Kidney (tissue), 14 donors: ENCODE measurements around the gene TMEM131. TPM values are rescaled to one million over a fixed set of nuclear protein-coding genes. Genes with fewer than 3 reads are reported as not detected.
A peak's percentile ranks its signal among the peaks of the same experiment; 100 is the strongest.

Source experiments
- DNase-seq, 5 donors: peaks; one replicate each; pipeline ENCODE4 v3.0.0-alpha.2; 2013 to 2020
- FAIRE-seq: peaks from 2 replicates; lab custom pipeline; 2012; peaks lifted over from hg19 to GRCh38; lab: Jason Lieb, UNC
- H3K27ac ChIP-seq, 2 donors: one replicate each; pipeline ENCODE4 v1.7.0; 2013; ENCODE audit warnings: low read depth in 2 of 2, low read length in 2 of 2, inconsistent platforms in 1 of 2
- H3K27me3 ChIP-seq: one replicate; pipeline ENCODE4 v1.7.1; 2013; ENCODE audit warnings: low read length, inconsistent platforms; ENCODE audit not compliant: control insufficient read depth, insufficient read depth
- H3K36me3 ChIP-seq, 3 donors: one replicate each; pipeline versions ENCODE4 v1.7.0 to v1.7.1; 2013; ENCODE audit warnings: low read length in 3 of 3, control low read depth in 1 of 3, inconsistent platforms in 1 of 3; ENCODE audit not compliant: insufficient read depth in 3 of 3, control insufficient read depth in 2 of 3
- H3K4me1 ChIP-seq, 3 donors: one replicate each; pipeline versions ENCODE4 v1.7.0 to v1.7.1; 2013; ENCODE audit warnings: low read length in 3 of 3, inconsistent platforms in 1 of 3, low read depth in 1 of 3; ENCODE audit not compliant: control insufficient read depth in 2 of 3, insufficient read depth in 2 of 3
- H3K4me3 ChIP-seq, 3 donors: one replicate each; pipeline versions ENCODE4 v1.7.0 to v1.8.1; 2013; ENCODE audit warnings: low read length in 3 of 3, control low read depth in 1 of 3, inconsistent platforms in 1 of 3
- H3K9ac ChIP-seq, 3 donors: one replicate each; pipeline versions ENCODE4 v1.7.0 to v1.7.1; 2013; ENCODE audit warnings: low read length in 3 of 3, control low read depth in 1 of 3, inconsistent platforms in 1 of 3
- H3K9me3 ChIP-seq, 3 donors: one replicate each; pipeline versions ENCODE4 v1.7.0 to v1.7.1; 2013; ENCODE audit warnings: low read length in 3 of 3, control low read depth in 1 of 3, inconsistent platforms in 1 of 3; ENCODE audit not compliant: control insufficient read depth in 2 of 3, insufficient read depth in 1 of 3
- intact Hi-C: fragments of 100-400 bp; cut with DNase I; formaldehyde crosslinking; loops from one replicate; pipeline ENCODE4 v1.11.1; 2022
- polyA plus RNA-seq: library from polyadenylated mRNA; stranded (reverse); fragments of 350-450 nt; fragmentation: Illumina TruSeq; extraction: RNeasy Lipid Tissue Mini Kit (QIAGEN cat#74804); gene quantifications from one replicate; pipeline ENCODE4 v1.2.3, GENCODE V29; 2014; ENCODE audit warnings: low read depth, low replicate concordance; ENCODE audit not compliant: insufficient read depth
- total RNA-seq: library from RNA; stranded (reverse); fragmentation: NEBNext Ultra II Directional; extraction: Animal tissue kit (Norgen Biotek cat#: 25700); gene quantifications from one replicate; pipeline ENCODE4 v1.2.1, GENCODE V29; 2021
- TF ChIP-seq, protein P1 (sequence below): IDR thresholded peaks from 3 replicates; pipeline ENCODE4 v1.5.1; 2012; ENCODE audit warnings: mild to moderate bottlenecking, moderate library complexity, borderline replicate concordance; ENCODE audit not compliant: insufficient read depth; ENCODE audit errors: extremely low read depth
- donor health status: control.
- donor health status: control.
- donor health status: control.
- donor health status: control.
- donor health status: control.
- donor health status: DM: yes; HTN: yes; CAD: no.
- donor health status: Normal renal cell carcinoma (clear cell type).

TMEM131 gene
- total and polyA plus RNA-seq, 2 donors from 2014 or later = 8.0 to 38.4 TPM

DNA sequence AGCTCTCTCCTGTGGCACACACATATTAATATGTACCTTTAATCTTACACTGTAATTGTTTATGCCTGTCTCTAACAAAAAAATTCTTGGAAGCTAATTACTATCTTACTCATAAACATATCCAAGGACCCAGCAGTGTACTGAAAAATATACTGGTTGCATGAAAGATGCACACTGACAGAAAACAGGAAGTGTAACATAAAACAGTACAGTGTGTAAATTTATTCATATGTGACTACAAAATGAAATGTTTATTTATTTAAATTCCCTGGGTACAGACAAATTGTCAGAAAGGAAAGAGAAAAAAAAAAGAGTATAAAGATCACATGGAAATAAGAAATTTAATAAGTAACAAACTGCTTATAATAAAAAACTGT, 28.5 kb downstream of the TMEM131 start:
- Histone ChIP-seq H3K4me3 (no peak overlapping the region), H3K27ac (no peak overlapping the region), H3K27me3 (no peaks in the 10 kb centered on the region), H3K4me1 (peaks cover 0 to 29% (median 4%) of the 10 kb centered on the region in 3 donors), H3K9me3 (no peaks in the 10 kb centered on the region), H3K9ac (no peak overlapping the region), H3K36me3 (no peaks in the 10 kb centered on the region)
- FAIRE-seq (no peak), DNase-seq (no peak)
- TF ChIP-seq, protein P1, sequence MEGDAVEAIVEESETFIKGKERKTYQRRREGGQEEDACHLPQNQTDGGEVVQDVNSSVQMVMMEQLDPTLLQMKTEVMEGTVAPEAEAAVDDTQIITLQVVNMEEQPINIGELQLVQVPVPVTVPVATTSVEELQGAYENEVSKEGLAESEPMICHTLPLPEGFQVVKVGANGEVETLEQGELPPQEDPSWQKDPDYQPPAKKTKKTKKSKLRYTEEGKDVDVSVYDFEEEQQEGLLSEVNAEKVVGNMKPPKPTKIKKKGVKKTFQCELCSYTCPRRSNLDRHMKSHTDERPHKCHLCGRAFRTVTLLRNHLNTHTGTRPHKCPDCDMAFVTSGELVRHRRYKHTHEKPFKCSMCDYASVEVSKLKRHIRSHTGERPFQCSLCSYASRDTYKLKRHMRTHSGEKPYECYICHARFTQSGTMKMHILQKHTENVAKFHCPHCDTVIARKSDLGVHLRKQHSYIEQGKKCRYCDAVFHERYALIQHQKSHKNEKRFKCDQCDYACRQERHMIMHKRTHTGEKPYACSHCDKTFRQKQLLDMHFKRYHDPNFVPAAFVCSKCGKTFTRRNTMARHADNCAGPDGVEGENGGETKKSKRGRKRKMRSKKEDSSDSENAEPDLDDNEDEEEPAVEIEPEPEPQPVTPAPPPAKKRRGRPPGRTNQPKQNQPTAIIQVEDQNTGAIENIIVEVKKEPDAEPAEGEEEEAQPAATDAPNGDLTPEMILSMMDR = no peak
- intact Hi-C loops = no loop called here

DNA sequence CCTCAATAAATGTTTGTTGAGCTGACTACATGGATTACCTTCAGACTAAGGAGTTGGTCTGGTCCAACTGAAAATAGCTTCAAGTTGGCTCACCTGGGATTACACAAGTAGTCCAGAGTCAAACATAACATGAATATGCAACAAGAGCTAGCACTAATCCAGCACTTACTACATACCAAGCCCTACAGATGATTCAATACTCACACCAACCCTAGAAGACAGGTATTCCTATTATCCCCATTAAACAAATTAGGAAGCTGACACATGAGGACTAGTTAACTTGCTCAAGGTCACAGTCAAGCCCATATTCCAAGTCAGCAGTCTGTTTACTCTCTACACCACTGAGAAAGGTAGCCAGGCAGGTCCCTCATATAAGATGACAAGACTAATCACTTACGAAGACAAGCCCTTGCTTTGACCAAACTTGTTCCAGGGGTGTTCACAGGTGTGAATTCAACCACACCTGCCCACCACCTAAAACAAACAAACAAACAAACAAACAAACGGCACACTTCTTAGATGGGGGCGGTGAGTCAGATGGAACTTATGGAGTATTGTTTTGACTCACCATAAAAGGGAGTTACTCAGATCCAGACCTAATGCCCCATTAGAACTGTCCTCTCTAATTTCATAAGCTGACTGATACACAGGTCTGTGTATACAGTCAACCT, 29.1 kb downstream of the TMEM131 start:
- H3K9ac ChIP-seq = no peak overlapping the region
- FAIRE-seq (no peak), DNase-seq (no peak)
- no peaks in the 10 kb centered on the region for H3K36me3 ChIP-seq
- no peaks in the 10 kb centered on the region for H3K9me3 ChIP-seq
- TF ChIP-seq, protein P1 = no peak
- no peaks in the 10 kb centered on the region for H3K27me3 ChIP-seq
- H3K4me3 ChIP-seq = no peak overlapping the region
- H3K4me1 ChIP-seq = peaks cover 0 to 29% (median 4%) of the 10 kb centered on the region in 3 donors
- no peak overlapping the region for H3K27ac ChIP-seq
- intact Hi-C loops = no loop called here

DNA sequence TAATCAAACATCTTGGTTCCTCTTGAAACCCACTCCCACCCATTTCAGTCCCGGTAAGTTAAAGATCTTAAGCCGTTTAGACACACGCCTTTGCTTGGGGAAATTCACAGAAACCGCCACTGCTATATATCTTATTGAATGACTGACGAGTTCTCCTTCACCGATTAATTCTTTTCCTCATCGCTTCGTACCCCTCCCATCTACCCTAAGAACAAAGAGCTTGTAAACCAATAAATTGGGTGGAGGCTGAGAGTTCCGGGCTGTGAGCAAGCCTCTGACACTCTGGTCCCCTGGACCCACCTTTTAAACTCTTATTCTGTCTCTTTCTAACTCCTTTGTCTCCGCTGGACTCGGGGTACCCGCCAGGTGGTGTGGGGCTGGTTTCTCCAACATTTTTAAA, 30.6 kb downstream of the TMEM131 start:
- H3K4me3 ChIP-seq = no peak overlapping the region
- peaks cover 0 to 27% (median 0%) of the 10 kb centered on the region in 3 donors for H3K4me1 ChIP-seq
- no peaks in the 10 kb centered on the region for H3K27me3 ChIP-seq
- intact Hi-C loops = no loop called here
- no peak for FAIRE-seq
- H3K27ac ChIP-seq = no peak overlapping the region
- H3K9me3 ChIP-seq = no peaks in the 10 kb centered on the region
- peak in 1 of 5 donors; percentile 6 for DNase-seq
- H3K36me3 ChIP-seq = no peaks in the 10 kb centered on the region
- TF ChIP-seq, protein P1 = no peak
- H3K9ac ChIP-seq = no peak overlapping the region
